Left ventricle myocardium inferior (tissue), 1 donor: ENCODE measurements around the gene TIAM1. TPM values are rescaled to one million over a fixed set of nuclear protein-coding genes. Genes with fewer than 3 reads are reported as not detected.

Experiments used
- DNase-seq: peaks from one replicate; pipeline ENCODE4 v3.0.0-alpha.2; 2020
- H3K27ac ChIP-seq: fragments of 200-600 bp; replicated peaks from 2 replicates; pipeline ENCODE4 v1.8.0; 2021
- H3K27me3 ChIP-seq: fragments of 200-600 bp; 2 replicates; pipeline ENCODE4 v1.8.0; 2021; ENCODE audit warnings: low read depth
- H3K36me3 ChIP-seq: fragments of 200-600 bp; 2 replicates; pipeline ENCODE4 v1.8.0; 2021
- H3K4me1 ChIP-seq: fragments of 200-600 bp; 2 replicates; pipeline ENCODE4 v1.8.0; 2021
- H3K4me3 ChIP-seq: fragments of 200-600 bp; 2 replicates; pipeline ENCODE4 v1.8.0; 2021; ENCODE audit warnings: mild to moderate bottlenecking, moderate library complexity
- H3K9me3 ChIP-seq: fragments of 200-600 bp; replicated peaks from 2 replicates; pipeline ENCODE4 v1.8.0; 2021
- CTCF ChIP-seq: fragments of 200-600 bp; IDR thresholded peaks from 2 replicates; pipeline ENCODE4 v1.8.0; 2021; ENCODE audit warnings: antibody characterized with exemption, mild to moderate bottlenecking, borderline replicate concordance
- intact Hi-C: fragments of 100-400 bp; cut with micrococcal nuclease; formaldehyde crosslinking; loops from one replicate; pipeline ENCODE4 v1.11.0; 2022
- total RNA-seq: library from RNA; stranded (reverse); fragmentation: NEBNext Ultra II Directional; extraction: Animal tissue kit (Norgen Biotek cat#: 25700); gene quantifications from one replicate; pipeline ENCODE4 v1.2.1, GENCODE V29; 2021
- donor health status: DM: no; HTN: yes; CAD: no; lungs with severe emphysema.

The TIAM1 gene
- total RNA-seq, 1 donor from 2014 or later = 1.8 TPM

- no peaks in the 10 kb centered on the region for H3K36me3 ChIP-seq
- TF ChIP-seq CTCF = no peak
- intact Hi-C loops = no loop called here
- no peak overlapping the region for H3K27ac ChIP-seq
- H3K4me1 ChIP-seq = no peaks in the 10 kb centered on the region
- no peak for DNase-seq
- H3K27me3 ChIP-seq = peaks cover 23% of the 10 kb centered on the region
- no peak overlapping the region for H3K4me3 ChIP-seq
- H3K9me3 ChIP-seq = no peaks in the 10 kb centered on the region
Observed at GRCh38 chr21:31204801-31205200, 139.3 kb downstream of the TIAM1 start.

GRCh38 chr21:31203431-31204054 lies 140.5 kb downstream of the TIAM1 start:
- no peak for TF ChIP-seq CTCF
- intact Hi-C loops = no loop called here

GRCh38 chr21:31201548-31201947 lies 142.5 kb downstream of the TIAM1 start:
- H3K27me3 ChIP-seq = peaks cover 29% of the 10 kb centered on the region
- H3K4me3 ChIP-seq = no peak overlapping the region
- TF ChIP-seq CTCF = no peak
- intact Hi-C loops = no loop called here
- peak overlapping the region; percentile 68 for H3K27ac ChIP-seq
- H3K9me3 ChIP-seq = no peaks in the 10 kb centered on the region
- DNase-seq = no peak
- no peaks in the 10 kb centered on the region for H3K4me1 ChIP-seq
- no peaks in the 10 kb centered on the region for H3K36me3 ChIP-seq

More at GRCh38 chr21:31203431-31204054, 140.5 kb downstream of the TIAM1 start:
- no peak for DNase-seq
- Histone ChIP-seq H3K9me3 (no peaks in the 10 kb centered on the region), H3K36me3 (no peaks in the 10 kb centered on the region), H3K4me1 (no peaks in the 10 kb centered on the region), H3K27ac (no peak overlapping the region), H3K4me3 (no peak overlapping the region), H3K27me3 (peaks cover 23% of the 10 kb centered on the region)

DNA sequence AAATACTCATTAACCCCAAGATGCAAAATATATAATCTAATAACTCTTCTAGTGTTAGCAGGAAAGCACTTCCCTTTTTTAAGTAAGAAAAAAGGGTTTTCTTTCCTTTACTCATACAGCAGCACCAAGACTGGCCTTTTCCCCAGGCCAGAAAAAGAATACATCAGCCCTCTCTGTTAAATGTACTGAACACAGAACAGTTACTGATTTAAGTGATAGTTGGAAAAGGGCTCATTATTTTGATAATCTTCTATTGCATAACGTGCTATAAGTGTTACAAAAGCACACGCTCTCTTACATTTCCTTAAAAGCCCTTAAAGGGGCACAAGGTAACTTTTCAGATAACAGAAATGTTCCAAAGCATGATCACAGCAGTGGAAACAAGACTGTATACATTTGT lies 142.9 kb downstream of the TIAM1 start:
- DNase-seq = no peak
- intact Hi-C loops = no loop called here

DNA sequence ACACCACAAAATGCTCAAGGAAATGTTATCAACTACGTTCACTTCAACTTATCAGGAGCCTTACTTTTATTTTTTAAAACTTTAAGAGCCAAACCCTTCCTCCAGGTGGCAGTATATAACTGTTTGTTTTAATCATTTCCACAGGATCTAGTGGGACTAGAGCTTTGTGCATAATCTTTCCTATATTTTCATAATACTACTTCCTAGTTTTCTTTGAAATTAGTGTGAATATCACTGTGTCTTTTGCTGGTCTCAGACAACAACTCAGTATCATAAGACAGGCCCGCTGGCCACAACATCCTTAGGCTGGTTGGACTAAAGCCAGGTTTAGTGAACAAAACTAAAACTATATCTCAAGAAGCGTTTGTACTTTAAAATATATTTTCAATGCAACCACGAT lies 145.5 kb downstream of the TIAM1 start:
- intact Hi-C loops = loop anchor here (5.0 kb wide), 2 partner anchors 384 to 404 kb away; no protein-coding TSS in a partner anchor
- DNase-seq = no peak
- no peaks in the 10 kb centered on the region for H3K36me3 ChIP-seq
- peaks cover 34% of the 10 kb centered on the region for H3K27me3 ChIP-seq
- H3K4me3 ChIP-seq = no peak overlapping the region
- H3K9me3 ChIP-seq = no peaks in the 10 kb centered on the region
- peak; percentile 69 for TF ChIP-seq CTCF
- no peak overlapping the region for H3K27ac ChIP-seq
- H3K4me1 ChIP-seq = no peaks in the 10 kb centered on the region

More for the DNA sequence above, 142.9 kb downstream of the TIAM1 start:
- Histone ChIP-seq H3K36me3 (no peaks in the 10 kb centered on the region), H3K4me1 (no peaks in the 10 kb centered on the region), H3K27me3 (peaks cover 33% of the 10 kb centered on the region), H3K4me3 (no peak overlapping the region), H3K9me3 (no peaks in the 10 kb centered on the region), H3K27ac (peak overlapping the region; percentile 68)
- TF ChIP-seq CTCF = no peak
